CD4-positive, alpha-beta T cell treated with Interferon gamma for 1 hour (primary cell): ENCODE data around the gene TRIM23.

Source experiments
- DNase-seq: peaks from one replicate; pipeline ENCODE4 v3.0.0-alpha.2; 2020

The TRIM23 gene

GRCh38 chr5:65563777-65564176, 60.4 kb downstream of the TRIM23 start:
- DNase-seq = no peak

GRCh38 chr5:65562731-65563701, 61.1 kb downstream of the TRIM23 start, which contains the start of the genes CENPK and PPWD1:
Gene CENPK, minus strand, starts transcription at chr5:65563168. Its CDS starts 8,261 bp downstream, at chr5:65554907.
Gene PPWD1, plus strand, starts transcription at chr5:65563296. Its CDS starts 15 bp downstream, at chr5:65563311.
- peak; percentile 94 for DNase-seq

- no peak for DNase-seq
Observed at GRCh38 chr5:65556718-65557117, 67.4 kb downstream of the TRIM23 start.

GRCh38 chr5:65556181-65556580, 68.0 kb downstream of the TRIM23 start:
- DNase-seq = no peak

- DNase-seq = no peak
Observed at GRCh38 chr5:65555287-65555686, 68.8 kb downstream of the TRIM23 start.

- no peak for DNase-seq
Observed at GRCh38 chr5:65553941-65554340, 70.2 kb downstream of the TRIM23 start.

- no peak for DNase-seq
Observed at GRCh38 chr5:65548281-65548680, 75.9 kb downstream of the TRIM23 start.

GRCh38 chr5:65546141-65546540, 78.0 kb downstream of the TRIM23 start:
- DNase-seq = no peak

- no peak for DNase-seq
Observed at GRCh38 chr5:65544473-65544872, 79.7 kb downstream of the TRIM23 start.

- DNase-seq = no peak
Observed at GRCh38 chr5:65539827-65540226, 84.3 kb downstream of the TRIM23 start.
